ENCODE results near the gene MEAK7.

DNA sequence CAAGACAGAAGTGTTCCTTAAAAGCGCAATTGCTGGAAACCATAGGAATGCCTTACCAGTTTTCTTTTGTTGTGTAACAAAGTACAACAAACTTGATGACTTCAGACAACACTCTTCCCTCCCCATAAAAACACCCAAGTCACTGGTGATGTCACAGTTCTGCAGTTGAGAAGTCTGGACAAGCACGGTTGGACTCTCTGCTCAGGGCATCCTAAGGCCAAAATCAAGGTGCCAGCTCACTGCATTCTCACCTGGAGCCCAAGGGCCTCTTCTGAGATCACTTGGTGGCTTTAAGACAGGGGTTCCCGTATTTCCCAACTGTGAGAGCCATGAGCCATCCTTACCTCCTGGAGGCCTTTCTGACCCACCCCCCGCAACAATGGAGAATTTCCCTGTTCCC lies 45.6 kb upstream of the MEAK7 start:
- TF ChIP-seq POLR2A (IDR thresholded peaks at IDR 0.05): no peak
- TF ChIP-seq, protein P1, sequence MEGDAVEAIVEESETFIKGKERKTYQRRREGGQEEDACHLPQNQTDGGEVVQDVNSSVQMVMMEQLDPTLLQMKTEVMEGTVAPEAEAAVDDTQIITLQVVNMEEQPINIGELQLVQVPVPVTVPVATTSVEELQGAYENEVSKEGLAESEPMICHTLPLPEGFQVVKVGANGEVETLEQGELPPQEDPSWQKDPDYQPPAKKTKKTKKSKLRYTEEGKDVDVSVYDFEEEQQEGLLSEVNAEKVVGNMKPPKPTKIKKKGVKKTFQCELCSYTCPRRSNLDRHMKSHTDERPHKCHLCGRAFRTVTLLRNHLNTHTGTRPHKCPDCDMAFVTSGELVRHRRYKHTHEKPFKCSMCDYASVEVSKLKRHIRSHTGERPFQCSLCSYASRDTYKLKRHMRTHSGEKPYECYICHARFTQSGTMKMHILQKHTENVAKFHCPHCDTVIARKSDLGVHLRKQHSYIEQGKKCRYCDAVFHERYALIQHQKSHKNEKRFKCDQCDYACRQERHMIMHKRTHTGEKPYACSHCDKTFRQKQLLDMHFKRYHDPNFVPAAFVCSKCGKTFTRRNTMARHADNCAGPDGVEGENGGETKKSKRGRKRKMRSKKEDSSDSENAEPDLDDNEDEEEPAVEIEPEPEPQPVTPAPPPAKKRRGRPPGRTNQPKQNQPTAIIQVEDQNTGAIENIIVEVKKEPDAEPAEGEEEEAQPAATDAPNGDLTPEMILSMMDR (IDR thresholded peaks at IDR 0.05): no peak
